ENCODE results near the gene ZNF780A. TPM values are rescaled to one million over a fixed set of nuclear protein-coding genes. Genes with fewer than 3 reads are reported as not detected.

ZNF780A gene
- total RNA-seq, 4 donors from 2014 or later = 26.8 to 60.1 (median 33.8) TPM

- DNase-seq = no peak
- 85 to 87% methylated on average over 1 of the region's 1 CpG for WGBS, 2 donors
- H3K4me3 ChIP-seq (replicated peaks in 1 of 3) = no peak overlapping the region
Observed at GRCh38 chr19:40101813-40102212, 11.1 kb upstream of the ZNF780A start.

GRCh38 chr19:40093416-40093815, 2.7 kb upstream of the ZNF780A start:
- Histone ChIP-seq H3K27ac (no peak overlapping the region), H3K4me3 (replicated peaks in 1 of 3) (no peak overlapping the region), H3K4me1 (peaks cover 7 to 10% of the 10 kb centered on the region in 2 donors), H3K36me3 (no peaks in the 10 kb centered on the region), H3K9me3 (no peaks in the 10 kb centered on the region), H3K27me3 (no peaks in the 10 kb centered on the region)
- TF ChIP-seq CTCF (IDR thresholded peaks at IDR 0.05) = no peak
- TF ChIP-seq POLR2A (IDR thresholded peaks at IDR 0.05) = no peak
- 90 to 92% methylated on average over 1 of the region's 1 CpG for WGBS, 2 donors
- DNase-seq = no peak
- intact Hi-C loops (cut with DNase I) = no loop called here

More at GRCh38 chr19:40101813-40102212, 11.1 kb upstream of the ZNF780A start:
- Histone ChIP-seq H3K36me3 (no peaks in the 10 kb centered on the region), H3K9me3 (no peaks in the 10 kb centered on the region), H3K27me3 (no peaks in the 10 kb centered on the region), H3K4me1 (no peaks in the 10 kb centered on the region), H3K27ac (no peak overlapping the region)
- intact Hi-C loops (cut with DNase I) = no loop called here
- TF ChIP-seq POLR2A (IDR thresholded peaks at IDR 0.05) = no peak
- TF ChIP-seq CTCF (IDR thresholded peaks at IDR 0.05) = no peak

GRCh38 chr19:40091205-40092129, 724 bp upstream of the ZNF780A start:
- H3K27ac ChIP-seq = peak overlapping the region; percentile 67 to 83 (median 75)
- no peaks in the 10 kb centered on the region for H3K27me3 ChIP-seq
- H3K9me3 ChIP-seq = no peaks in the 10 kb centered on the region
- no peaks in the 10 kb centered on the region for H3K36me3 ChIP-seq
- DNase-seq = no peak
- H3K4me1 ChIP-seq = peaks cover 7 to 10% of the 10 kb centered on the region in 2 donors
- WGBS, 2 donors = 50 to 52% methylated on average over 10 of the region's 10 CpGs
- peak overlapping the region; percentile 23 to 89 (median 66) for H3K4me3 ChIP-seq (replicated peaks in 1 of 3)
- intact Hi-C loops (cut with DNase I) = no loop called here
- TF ChIP-seq POLR2A (IDR thresholded peaks at IDR 0.05) (no peak), CTCF (IDR thresholded peaks at IDR 0.05) (no peak)

GRCh38 chr19:40089462-40089861, 1.3 kb downstream of the ZNF780A start:
- peak overlapping the region in 1 of 3 donors; percentile 66 for H3K4me3 ChIP-seq (replicated peaks in 1 of 3)
- TF ChIP-seq CTCF (IDR thresholded peaks at IDR 0.05) = no peak
- no peak for TF ChIP-seq POLR2A (IDR thresholded peaks at IDR 0.05)
- H3K9me3 ChIP-seq = no peaks in the 10 kb centered on the region
- H3K36me3 ChIP-seq = no peaks in the 10 kb centered on the region
- intact Hi-C loops (cut with DNase I) = no loop called here
- no peaks in the 10 kb centered on the region for H3K27me3 ChIP-seq
- WGBS, 2 donors = 50 to 52% methylated on average over 4 of the region's 4 CpGs
- no peak overlapping the region for H3K27ac ChIP-seq
- DNase-seq = peak in 1 of 2 donors; percentile 14
- H3K4me1 ChIP-seq = peaks cover 7 to 10% of the 10 kb centered on the region in 2 donors
